Retinal pigment epithelial cell (primary cell): ENCODE data around the gene CMTM4.

Experiments
- DNase-seq: peaks from one replicate; pipeline ENCODE4 v3.0.0-alpha.2; 2010; ENCODE audit warnings: low read depth
- H3K4me3 ChIP-seq: 2 replicates; pipeline ENCODE4 v1.5.1; 2011; ENCODE audit warnings: mild to moderate bottlenecking, low read length, control low read depth, moderate library complexity
- CTCF ChIP-seq: conservative IDR thresholded peaks from 2 replicates; pipeline ENCODE4 v1.5.1; 2011; ENCODE audit warnings: low read depth, low read length, control low read depth, inconsistent platforms

The CMTM4 gene

DNA sequence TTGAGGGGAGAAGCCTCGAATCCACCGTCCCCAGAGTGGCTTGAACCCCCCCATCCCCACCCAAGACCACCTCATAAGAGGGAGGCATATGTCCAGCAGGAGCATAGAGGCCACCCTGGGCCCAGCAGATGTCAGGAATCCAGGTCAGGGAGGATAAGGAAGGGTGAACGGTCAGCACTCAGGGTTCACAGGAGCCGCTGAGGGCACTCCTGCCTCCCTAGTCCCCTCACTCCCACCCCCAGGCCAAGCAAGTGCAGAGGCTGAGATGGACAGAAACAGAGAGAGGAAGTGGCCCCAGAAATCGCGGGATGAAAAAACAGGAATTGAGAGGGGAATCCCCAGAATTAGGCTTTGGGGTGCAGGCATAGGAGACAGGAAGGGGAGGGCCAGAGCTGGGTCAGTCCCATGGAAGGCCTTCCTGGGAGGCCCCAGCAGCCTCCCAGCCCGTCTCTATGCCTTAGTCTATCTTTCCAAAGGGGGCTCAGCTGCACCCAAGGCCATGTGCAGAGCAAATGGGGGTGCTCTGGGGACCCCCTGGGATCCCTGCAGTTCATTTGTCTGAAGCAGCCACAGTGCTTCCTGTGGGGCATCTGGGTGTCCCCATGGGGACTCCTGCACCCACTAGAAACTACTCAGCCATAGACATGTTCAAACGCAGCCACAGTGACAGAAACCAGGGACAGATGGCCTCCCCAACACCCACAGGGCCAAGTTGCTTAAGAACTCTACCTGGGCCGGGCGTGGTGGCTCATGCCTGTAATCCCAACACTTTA is 90.4 kb downstream of the CMTM4 start:
- no peak for TF ChIP-seq CTCF
- peak overlapping the region; percentile 74 for H3K4me3 ChIP-seq
- no peak for DNase-seq

GRCh38 chr16:66605177-66605978 is 91.2 kb downstream of the CMTM4 start:
- TF ChIP-seq CTCF = no peak
- H3K4me3 ChIP-seq = peak overlapping the region; percentile 74
- DNase-seq = no peak

DNA sequence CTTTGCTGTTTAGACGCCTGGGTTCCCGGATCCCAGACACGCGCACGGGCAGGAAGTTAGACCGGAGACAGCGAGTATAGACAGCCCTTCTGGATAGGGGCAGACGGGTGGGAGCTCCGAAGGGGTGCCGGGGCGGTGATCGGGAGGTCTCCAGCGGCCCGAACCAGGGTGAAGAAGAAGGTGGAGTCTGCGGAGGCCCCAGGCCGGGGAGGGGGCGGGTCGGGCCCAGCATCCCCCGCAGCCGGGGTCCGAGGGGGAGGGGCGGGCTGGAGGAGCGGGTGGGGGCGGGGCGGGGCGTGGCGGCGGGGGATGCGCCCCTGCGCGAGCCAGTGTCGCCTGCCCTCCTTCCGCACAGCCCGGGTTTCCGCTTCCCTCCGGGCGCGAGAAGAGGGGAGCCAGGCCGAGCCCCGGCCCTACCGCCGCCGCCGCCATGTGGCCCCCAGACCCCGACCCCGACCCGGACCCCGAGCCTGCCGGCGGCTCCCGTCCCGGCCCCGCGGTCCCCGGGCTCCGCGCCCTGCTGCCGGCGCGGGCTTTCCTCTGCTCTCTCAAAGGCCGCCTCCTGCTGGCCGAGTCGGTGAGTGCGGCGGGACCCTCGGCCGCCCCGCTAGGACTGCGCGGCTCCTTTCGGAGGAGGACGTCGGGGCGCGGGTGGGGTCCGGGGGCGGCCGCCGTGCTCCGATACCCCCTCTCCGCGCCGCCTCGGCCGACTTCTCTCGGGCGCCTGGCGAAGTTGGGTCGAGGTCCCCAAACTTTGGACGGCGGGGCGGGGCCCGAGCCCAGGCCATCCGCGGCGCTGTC is 92.0 kb downstream of the CMTM4 start, which contains the start of gene CMTM3:
Gene CMTM3 (plus strand): TSS at position 329 of the 801 bp plus-strand sequence. CDS start 102 bp downstream, at position 431.
- H3K4me3 ChIP-seq = peak within 1 kb of the TSS; percentile 74
- peak; percentile 52 for TF ChIP-seq CTCF
- no peak for DNase-seq

- peak overlapping the region; percentile 74 for H3K4me3 ChIP-seq
- TF ChIP-seq CTCF = no peak
- no peak for DNase-seq
Observed at GRCh38 chr16:66603537-66604375, 92.8 kb downstream of the CMTM4 start.

- DNase-seq = no peak
- no peak overlapping the region for H3K4me3 ChIP-seq
- TF ChIP-seq CTCF = no peak
Observed at GRCh38 chr16:66601471-66601870, 95.1 kb downstream of the CMTM4 start.

GRCh38 chr16:66600477-66600876 is 96.1 kb downstream of the CMTM4 start:
- H3K4me3 ChIP-seq = no peak overlapping the region
- DNase-seq = no peak
- TF ChIP-seq CTCF = no peak
